Gastrocnemius medialis (tissue), 4 donors: ENCODE data around the gene PLAAT4.

ENCODE experiments used
- POLR2A ChIP-seq, 2 donors: fragments of 450-650 bp; IDR thresholded peaks; one replicate each; pipeline ENCODE4 v1.6.1; 2017; ENCODE audit warnings: antibody characterized with exemption in 2 of 2, mild to moderate bottlenecking in 2 of 2, moderate library complexity in 2 of 2
- TF ChIP-seq, protein P1 (sequence below), 5 experiments: fragments of 450-650 bp in 3 of 5; fragments of 200-600 bp in 2 of 5; sonication (generic) in 2 of 5; IDR thresholded peaks in 4 of 5; conservative IDR thresholded peaks in 1 of 5; 1 replicate in 4 of 5; 2 replicates in 1 of 5; pipeline ENCODE4 v1.5.1; 2016 to 2019; ENCODE audit warnings: antibody characterized with exemption in 5 of 5, mild to moderate bottlenecking in 3 of 5, moderate library complexity in 3 of 5

DNA sequence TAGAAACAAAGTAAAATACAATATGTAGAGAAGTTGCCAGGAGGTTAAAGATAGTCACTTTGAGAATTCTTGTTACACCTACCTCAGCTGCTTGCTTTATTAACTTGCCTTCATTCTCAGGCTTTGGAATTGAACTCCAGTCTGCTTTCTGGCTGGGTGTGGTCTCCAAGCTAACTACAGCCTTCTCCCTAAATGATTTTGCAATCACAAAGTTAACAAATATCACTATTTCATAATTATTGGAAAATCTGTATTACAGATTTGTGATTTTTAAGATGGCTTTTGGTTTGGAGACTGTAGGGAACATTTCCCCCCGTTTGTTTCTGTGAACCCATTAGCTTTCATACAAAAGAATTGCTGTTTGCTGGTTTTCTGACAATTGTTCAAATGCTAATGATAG lies 47.8 kb upstream of the PLAAT4 start:
- TF ChIP-seq, protein P1, sequence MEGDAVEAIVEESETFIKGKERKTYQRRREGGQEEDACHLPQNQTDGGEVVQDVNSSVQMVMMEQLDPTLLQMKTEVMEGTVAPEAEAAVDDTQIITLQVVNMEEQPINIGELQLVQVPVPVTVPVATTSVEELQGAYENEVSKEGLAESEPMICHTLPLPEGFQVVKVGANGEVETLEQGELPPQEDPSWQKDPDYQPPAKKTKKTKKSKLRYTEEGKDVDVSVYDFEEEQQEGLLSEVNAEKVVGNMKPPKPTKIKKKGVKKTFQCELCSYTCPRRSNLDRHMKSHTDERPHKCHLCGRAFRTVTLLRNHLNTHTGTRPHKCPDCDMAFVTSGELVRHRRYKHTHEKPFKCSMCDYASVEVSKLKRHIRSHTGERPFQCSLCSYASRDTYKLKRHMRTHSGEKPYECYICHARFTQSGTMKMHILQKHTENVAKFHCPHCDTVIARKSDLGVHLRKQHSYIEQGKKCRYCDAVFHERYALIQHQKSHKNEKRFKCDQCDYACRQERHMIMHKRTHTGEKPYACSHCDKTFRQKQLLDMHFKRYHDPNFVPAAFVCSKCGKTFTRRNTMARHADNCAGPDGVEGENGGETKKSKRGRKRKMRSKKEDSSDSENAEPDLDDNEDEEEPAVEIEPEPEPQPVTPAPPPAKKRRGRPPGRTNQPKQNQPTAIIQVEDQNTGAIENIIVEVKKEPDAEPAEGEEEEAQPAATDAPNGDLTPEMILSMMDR (IDR thresholded peaks at IDR 0.05 in 4 of 5, conservative IDR thresholded peaks at IDR 0.05 in 1 of 5), result no peak
- TF ChIP-seq POLR2A (IDR thresholded peaks at IDR 0.05), result no peak
